H1 (cell line): ENCODE results near the gene SLC16A2.

Experiments
- CEBPB ChIP-seq: IDR thresholded peaks from 2 replicates; pipeline ENCODE4 v1.6.1; 2012; ENCODE audit warnings: low read depth, low read length
- EP300 ChIP-seq, 2 experiments: IDR thresholded peaks; 1 replicate in 1 of 2; 2 replicates in 1 of 2; pipeline ENCODE4 v1.6.1; 2011 to 2012; ENCODE audit warnings: low read depth in 2 of 2, low read length in 2 of 2, mild to moderate bottlenecking in 2 of 2, borderline replicate concordance in 1 of 2, inconsistent platforms in 1 of 2, moderate library complexity in 1 of 2
- EZH2 ChIP-seq: fragments of 200-600 bp; sonication (generic); IDR thresholded peaks from 2 replicates; pipeline ENCODE4 v1.7.1; 2012; ENCODE audit warnings: low read depth, mild to moderate bottlenecking, moderate library complexity, low read length, inconsistent platforms; ENCODE audit not compliant: severe bottlenecking
- FOSL1 ChIP-seq: IDR thresholded peaks from 2 replicates; pipeline ENCODE4 v1.6.1; 2011; ENCODE audit warnings: mild to moderate bottlenecking, low read depth, low read length, moderate library complexity; ENCODE audit not compliant: insufficient read depth
- GABPA ChIP-seq: IDR thresholded peaks from 2 replicates; pipeline ENCODE4 v1.6.1; 2011; ENCODE audit warnings: mild to moderate bottlenecking, low read length, moderate library complexity, borderline replicate concordance; ENCODE audit not compliant: insufficient read depth
- POLR2A ChIP-seq, 2 experiments: IDR thresholded peaks; 1 replicate in 1 of 2; 2 replicates in 1 of 2; pipeline ENCODE4 v1.6.1; 2011; ENCODE audit warnings: low read depth in 2 of 2, low read length in 2 of 2, mild to moderate bottlenecking in 2 of 2; ENCODE audit errors: control extremely low read depth in 1 of 2
- POLR2AphosphoS5 ChIP-seq: IDR thresholded peaks from 2 replicates; pipeline ENCODE4 v1.6.1; 2011; ENCODE audit warnings: low read depth, low read length
- SP2 ChIP-seq: IDR thresholded peaks from 2 replicates; pipeline ENCODE4 v1.6.1; 2012; ENCODE audit warnings: mild to moderate bottlenecking, low read length, inconsistent platforms
- TF ChIP-seq, protein P1 (sequence below), 3 experiments: IDR thresholded peaks; 1 replicate in 2 of 3; 2 replicates in 1 of 3; pipeline versions ENCODE4 v1.5.1 to v1.6.1; 2011; ENCODE audit warnings: low read length in 3 of 3, mild to moderate bottlenecking in 3 of 3, inconsistent platforms in 2 of 3, low read depth in 1 of 3, moderate library complexity in 1 of 3; ENCODE audit not compliant: insufficient read depth in 1 of 3; ENCODE audit errors: control extremely low read depth in 1 of 3
- TF ChIP-seq, protein P2 (sequence below): IDR thresholded peaks from 2 replicates; pipeline ENCODE4 v1.6.1; 2011; ENCODE audit warnings: low read depth, mild to moderate bottlenecking, low read length; ENCODE audit not compliant: insufficient read depth

DNA sequence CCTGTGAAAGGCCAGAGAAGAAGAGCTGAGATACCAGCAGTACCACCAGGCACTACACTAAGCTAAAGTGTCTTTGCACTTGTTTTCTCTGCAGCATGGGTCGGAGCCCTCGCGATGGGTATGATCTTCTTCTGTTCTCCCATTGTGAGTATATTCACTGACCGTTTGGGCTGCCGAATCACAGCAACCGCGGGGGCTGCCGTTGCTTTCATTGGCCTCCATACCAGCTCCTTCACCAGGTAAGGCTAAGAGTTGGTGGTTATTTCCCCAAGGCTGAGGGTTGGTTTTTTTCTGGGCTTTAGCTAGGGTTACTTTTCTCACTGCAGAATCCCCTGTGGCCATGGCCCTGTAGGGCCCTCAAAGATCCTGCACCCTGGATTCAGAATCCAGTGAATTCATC lies 99.6 kb downstream of the SLC16A2 start:
- no peak for TF ChIP-seq FOSL1
- TF ChIP-seq, protein P1, sequence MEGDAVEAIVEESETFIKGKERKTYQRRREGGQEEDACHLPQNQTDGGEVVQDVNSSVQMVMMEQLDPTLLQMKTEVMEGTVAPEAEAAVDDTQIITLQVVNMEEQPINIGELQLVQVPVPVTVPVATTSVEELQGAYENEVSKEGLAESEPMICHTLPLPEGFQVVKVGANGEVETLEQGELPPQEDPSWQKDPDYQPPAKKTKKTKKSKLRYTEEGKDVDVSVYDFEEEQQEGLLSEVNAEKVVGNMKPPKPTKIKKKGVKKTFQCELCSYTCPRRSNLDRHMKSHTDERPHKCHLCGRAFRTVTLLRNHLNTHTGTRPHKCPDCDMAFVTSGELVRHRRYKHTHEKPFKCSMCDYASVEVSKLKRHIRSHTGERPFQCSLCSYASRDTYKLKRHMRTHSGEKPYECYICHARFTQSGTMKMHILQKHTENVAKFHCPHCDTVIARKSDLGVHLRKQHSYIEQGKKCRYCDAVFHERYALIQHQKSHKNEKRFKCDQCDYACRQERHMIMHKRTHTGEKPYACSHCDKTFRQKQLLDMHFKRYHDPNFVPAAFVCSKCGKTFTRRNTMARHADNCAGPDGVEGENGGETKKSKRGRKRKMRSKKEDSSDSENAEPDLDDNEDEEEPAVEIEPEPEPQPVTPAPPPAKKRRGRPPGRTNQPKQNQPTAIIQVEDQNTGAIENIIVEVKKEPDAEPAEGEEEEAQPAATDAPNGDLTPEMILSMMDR (IDR thresholded peaks at IDR 0.05; ENCODE audit: control extremely low read depth in 1 of 3, insufficient read depth in 1 of 3, low read depth in 1 of 3, low read length in 3 of 3): no peak
- TF ChIP-seq, protein P2, sequence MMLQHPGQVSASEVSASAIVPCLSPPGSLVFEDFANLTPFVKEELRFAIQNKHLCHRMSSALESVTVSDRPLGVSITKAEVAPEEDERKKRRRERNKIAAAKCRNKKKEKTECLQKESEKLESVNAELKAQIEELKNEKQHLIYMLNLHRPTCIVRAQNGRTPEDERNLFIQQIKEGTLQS: no peak
- TF ChIP-seq POLR2AphosphoS5: no peak
- no peak for TF ChIP-seq EZH2
- no peak for TF ChIP-seq CEBPB
- TF ChIP-seq POLR2A (IDR thresholded peaks at IDR 0.05; ENCODE audit: control extremely low read depth in 1 of 2, low read depth in 2 of 2, low read length in 2 of 2): no peak
- TF ChIP-seq GABPA: no peak
- TF ChIP-seq SP2: no peak
- TF ChIP-seq EP300 (IDR thresholded peaks at IDR 0.05; ENCODE audit: borderline replicate concordance in 1 of 2, low read depth in 2 of 2, low read length in 2 of 2): no peak
